GM12864 (cell line): Measurements from ENCODE around the gene SNX10.

ENCODE experiments used
- DNase-seq: peaks from one replicate; pipeline ENCODE4 v3.0.0-alpha.2; 2011; ENCODE audit warnings: low read depth
- H3K4me3 ChIP-seq: 2 replicates; pipeline ENCODE4 v1.5.1; 2011; ENCODE audit warnings: mild to moderate bottlenecking, low read depth, low read length, control low read depth
- TF ChIP-seq, protein P1 (sequence below): IDR thresholded peaks from 2 replicates; pipeline ENCODE4 v1.5.1; 2011; ENCODE audit warnings: low read depth, mild to moderate bottlenecking, moderate library complexity, low read length, control low read depth, inconsistent platforms; ENCODE audit errors: missing control alignments

SNX10 gene

GRCh38 chr7:26334166-26334859, 42.7 kb downstream of the SNX10 start:
- no peak overlapping the region for H3K4me3 ChIP-seq
- DNase-seq = no peak

DNA sequence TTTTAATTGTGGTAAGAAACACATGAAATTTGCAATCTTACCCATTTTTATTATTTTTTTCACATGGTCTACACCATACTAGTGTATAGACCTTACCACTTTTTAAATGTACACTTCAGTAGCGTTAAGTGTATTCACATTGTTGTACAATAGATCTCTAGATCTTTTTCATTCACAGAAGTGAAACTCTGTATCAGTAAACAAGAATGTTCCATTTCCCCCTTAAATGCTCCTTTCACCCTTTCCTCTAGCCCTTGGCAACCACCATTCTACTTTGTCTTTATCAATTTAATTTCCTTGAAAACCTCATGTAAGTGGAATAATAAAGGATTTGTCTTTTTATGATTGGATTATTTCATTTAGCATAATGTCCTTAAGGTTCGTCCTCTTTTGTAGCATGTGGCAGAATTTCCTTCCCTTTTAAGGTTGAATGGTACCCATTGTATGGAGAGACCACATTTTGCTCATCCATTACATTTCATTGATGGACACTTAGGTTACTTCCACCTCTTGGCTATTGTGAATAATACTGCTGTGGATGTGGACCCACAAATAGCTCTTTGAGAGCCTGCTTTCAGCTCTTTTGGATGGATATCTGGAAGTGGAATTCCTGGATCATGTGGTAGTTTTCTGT, 45.7 kb downstream of the SNX10 start:
- no peak overlapping the region for H3K4me3 ChIP-seq
- DNase-seq = no peak
- TF ChIP-seq, protein P1, sequence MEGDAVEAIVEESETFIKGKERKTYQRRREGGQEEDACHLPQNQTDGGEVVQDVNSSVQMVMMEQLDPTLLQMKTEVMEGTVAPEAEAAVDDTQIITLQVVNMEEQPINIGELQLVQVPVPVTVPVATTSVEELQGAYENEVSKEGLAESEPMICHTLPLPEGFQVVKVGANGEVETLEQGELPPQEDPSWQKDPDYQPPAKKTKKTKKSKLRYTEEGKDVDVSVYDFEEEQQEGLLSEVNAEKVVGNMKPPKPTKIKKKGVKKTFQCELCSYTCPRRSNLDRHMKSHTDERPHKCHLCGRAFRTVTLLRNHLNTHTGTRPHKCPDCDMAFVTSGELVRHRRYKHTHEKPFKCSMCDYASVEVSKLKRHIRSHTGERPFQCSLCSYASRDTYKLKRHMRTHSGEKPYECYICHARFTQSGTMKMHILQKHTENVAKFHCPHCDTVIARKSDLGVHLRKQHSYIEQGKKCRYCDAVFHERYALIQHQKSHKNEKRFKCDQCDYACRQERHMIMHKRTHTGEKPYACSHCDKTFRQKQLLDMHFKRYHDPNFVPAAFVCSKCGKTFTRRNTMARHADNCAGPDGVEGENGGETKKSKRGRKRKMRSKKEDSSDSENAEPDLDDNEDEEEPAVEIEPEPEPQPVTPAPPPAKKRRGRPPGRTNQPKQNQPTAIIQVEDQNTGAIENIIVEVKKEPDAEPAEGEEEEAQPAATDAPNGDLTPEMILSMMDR = no peak

More at GRCh38 chr7:26334166-26334859, 42.7 kb downstream of the SNX10 start:
- TF ChIP-seq, protein P1 = no peak

GRCh38 chr7:26340476-26341018, 48.9 kb downstream of the SNX10 start:
- DNase-seq = no peak
- no peak overlapping the region for H3K4me3 ChIP-seq
- TF ChIP-seq, protein P1 = no peak

- no peak overlapping the region for H3K4me3 ChIP-seq
- TF ChIP-seq, protein P1 = no peak
- DNase-seq = no peak
Observed at GRCh38 chr7:26343320-26343832, 51.7 kb downstream of the SNX10 start.

DNA sequence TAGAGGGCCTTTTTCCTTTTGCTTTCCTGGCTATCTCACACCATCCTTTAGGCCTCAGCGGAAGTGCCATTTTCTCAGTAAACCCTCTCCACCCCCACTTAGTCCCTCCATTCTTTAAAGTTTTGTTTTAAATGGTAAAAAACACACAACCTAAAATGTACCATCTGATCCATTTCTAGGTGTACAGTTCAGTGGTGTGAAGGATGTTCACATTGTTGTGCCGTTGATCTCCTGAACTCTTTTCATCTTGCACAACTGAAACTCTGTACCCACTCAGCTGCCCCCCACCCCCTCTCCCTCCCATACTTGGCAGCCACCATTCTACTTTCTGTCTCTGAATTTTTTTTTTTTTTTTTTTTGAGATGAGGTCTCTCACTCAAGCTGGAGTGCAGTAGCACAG, 52.2 kb downstream of the SNX10 start:
- no peak overlapping the region for H3K4me3 ChIP-seq
- DNase-seq = no peak
- TF ChIP-seq, protein P1 = no peak

DNA sequence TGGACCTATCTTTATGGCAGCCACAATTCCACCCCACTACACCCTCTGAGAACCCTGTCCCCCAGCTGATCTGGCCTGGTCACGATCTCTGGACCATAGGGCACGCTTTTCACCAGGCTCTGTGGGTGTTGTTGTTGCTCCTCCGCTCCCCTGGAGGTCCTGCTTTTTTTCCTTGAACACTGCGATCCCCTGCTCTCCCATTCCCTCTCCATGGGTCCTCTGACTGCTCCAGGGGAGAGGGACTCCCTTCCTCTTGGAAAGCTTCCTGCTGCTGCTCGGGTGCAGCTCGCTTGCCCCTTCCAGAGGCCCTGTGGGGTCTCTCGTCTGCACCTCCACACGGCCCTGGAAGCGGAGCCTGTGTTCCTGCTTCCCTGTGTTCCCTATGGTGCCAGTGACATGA, 53.5 kb downstream of the SNX10 start:
- TF ChIP-seq, protein P1 = no peak
- no peak overlapping the region for H3K4me3 ChIP-seq
- no peak for DNase-seq
